Tibial artery (tissue), 4 donors: Measurements from ENCODE around the gene SERPINB13.

Experiments
- DNase-seq, 2 donors: peaks; one replicate each; pipeline ENCODE4 v3.0.0-alpha.2; 2019
- H3K27ac ChIP-seq, 2 donors: fragments of 200-600 bp; sonication (generic) in 1 of 2; 1 replicate in 1 of 2; 2 replicates in 1 of 2; pipeline ENCODE4 v1.5.1; 2018 to 2019; ENCODE audit warnings: mild to moderate bottlenecking in 1 of 2
- H3K27me3 ChIP-seq, 2 donors: fragments of 200-600 bp; sonication (generic) in 1 of 2; one replicate each; pipeline versions ENCODE4 v1.5.1 to v1.6.0; 2016 to 2019
- H3K36me3 ChIP-seq, 3 donors: fragments of 200-600 bp; sonication (generic) in 2 of 3; one replicate each; pipeline ENCODE4 v1.5.1; 2016 to 2019; ENCODE audit warnings: mild to moderate bottlenecking in 2 of 3
- H3K4me1 ChIP-seq, 4 donors: fragments of 200-600 bp; sonication (generic) in 2 of 4; 1 replicate in 3 of 4; 2 replicates in 1 of 4; pipeline ENCODE4 v1.5.1; 2016 to 2019
- H3K4me3 ChIP-seq, 2 donors: fragments of 200-600 bp; sonication (generic) in 1 of 2; 1 replicate in 1 of 2; 2 replicates in 1 of 2; pipeline ENCODE4 v1.5.1; 2018 to 2019; ENCODE audit warnings: mild to moderate bottlenecking in 2 of 2
- H3K9me3 ChIP-seq, 3 donors: fragments of 200-600 bp; sonication (generic) in 1 of 3; one replicate each; pipeline ENCODE4 v1.5.1; 2016 to 2019
- CTCF ChIP-seq, 2 experiments: fragments of 200-600 bp in 1 of 2; fragments of 450-650 bp in 1 of 2; IDR thresholded peaks; one replicate each; pipeline ENCODE4 v1.5.1; 2017 to 2019; ENCODE audit warnings: antibody characterized with exemption in 2 of 2, mild to moderate bottlenecking in 1 of 2, moderate library complexity in 1 of 2
- intact Hi-C: fragments of 100-400 bp; cut with DNase I; formaldehyde crosslinking; loops from one replicate; pipeline ENCODE4 v1.15.0; 2023; ENCODE audit warnings: low total_unique reads

The SERPINB13 gene

GRCh38 chr18:63603355-63603754 lies 16.2 kb downstream of the SERPINB13 start:
- Histone ChIP-seq H3K9me3 (no peaks in the 10 kb centered on the region), H3K4me3 (no peak overlapping the region), H3K27me3 (no peaks in the 10 kb centered on the region), H3K36me3 (no peaks in the 10 kb centered on the region), H3K4me1 (no peaks in the 10 kb centered on the region), H3K27ac (no peak overlapping the region)
- intact Hi-C loops = no loop called here
- no peak for TF ChIP-seq CTCF (IDR thresholded peaks at IDR 0.05)
- DNase-seq = no peak

- no peak overlapping the region for H3K4me3 ChIP-seq
- no peak for TF ChIP-seq CTCF (IDR thresholded peaks at IDR 0.05)
- H3K9me3 ChIP-seq = no peaks in the 10 kb centered on the region
- no peak overlapping the region for H3K27ac ChIP-seq
- H3K4me1 ChIP-seq = no peaks in the 10 kb centered on the region
- intact Hi-C loops = no loop called here
- no peak for DNase-seq
- no peaks in the 10 kb centered on the region for H3K27me3 ChIP-seq
- no peaks in the 10 kb centered on the region for H3K36me3 ChIP-seq
Observed at GRCh38 chr18:63603772-63604171, 16.6 kb downstream of the SERPINB13 start.

GRCh38 chr18:63604791-63605567 lies 17.8 kb downstream of the SERPINB13 start:
- H3K27ac ChIP-seq = no peak overlapping the region
- intact Hi-C loops = no loop called here

GRCh38 chr18:63606526-63606925 lies 19.4 kb downstream of the SERPINB13 start:
- H3K36me3 ChIP-seq = no peaks in the 10 kb centered on the region
- H3K4me3 ChIP-seq = no peak overlapping the region
- H3K27ac ChIP-seq = no peak overlapping the region
- intact Hi-C loops = no loop called here
- H3K4me1 ChIP-seq = no peaks in the 10 kb centered on the region
- TF ChIP-seq CTCF (IDR thresholded peaks at IDR 0.05) = no peak
- H3K9me3 ChIP-seq = no peaks in the 10 kb centered on the region
- H3K27me3 ChIP-seq = no peaks in the 10 kb centered on the region
- no peak for DNase-seq

More at GRCh38 chr18:63604791-63605567, 17.8 kb downstream of the SERPINB13 start:
- DNase-seq = no peak
- no peaks in the 10 kb centered on the region for H3K9me3 ChIP-seq
- no peaks in the 10 kb centered on the region for H3K4me1 ChIP-seq
- TF ChIP-seq CTCF (IDR thresholded peaks at IDR 0.05) = no peak
- H3K36me3 ChIP-seq = no peaks in the 10 kb centered on the region
- no peaks in the 10 kb centered on the region for H3K27me3 ChIP-seq
- H3K4me3 ChIP-seq = no peak overlapping the region

- H3K9me3 ChIP-seq = no peaks in the 10 kb centered on the region
- no peak for DNase-seq
- H3K36me3 ChIP-seq = no peaks in the 10 kb centered on the region
- H3K4me3 ChIP-seq = no peak overlapping the region
- H3K4me1 ChIP-seq = no peaks in the 10 kb centered on the region
- intact Hi-C loops = no loop called here
- no peak overlapping the region for H3K27ac ChIP-seq
- no peaks in the 10 kb centered on the region for H3K27me3 ChIP-seq
- TF ChIP-seq CTCF (IDR thresholded peaks at IDR 0.05) = no peak
Observed at GRCh38 chr18:63613420-63613819, 26.3 kb downstream of the SERPINB13 start.
